ENCODE results near the gene BORCS5.

DNA sequence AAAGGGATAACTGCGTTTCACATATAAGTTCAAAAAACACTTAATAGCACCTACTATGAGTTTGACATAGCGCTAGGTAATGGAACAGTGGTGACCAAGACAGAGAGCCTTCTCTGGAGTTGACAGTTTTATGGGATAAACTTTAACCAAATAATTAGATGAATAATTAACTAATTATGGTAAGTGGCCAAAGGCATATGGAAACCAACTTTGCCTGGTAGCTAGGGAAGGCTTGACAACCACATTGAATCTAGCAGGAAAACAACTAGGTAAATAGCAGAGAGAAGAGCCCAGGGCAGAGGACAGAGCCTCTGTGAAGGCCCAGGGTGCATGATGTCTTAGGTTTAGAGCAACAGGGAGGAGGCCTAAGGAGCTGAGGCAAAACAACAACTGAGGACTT is 153.7 kb downstream of the BORCS5 start:
- TF ChIP-seq POLR2A (IDR thresholded peaks at IDR 0.05; ENCODE audit: low read length) (no peak), GATA1 (IDR thresholded peaks at IDR 0.05; ENCODE audit: low read depth, low read length) (no peak)
